DMS79 treated with DMSO at 0.1 percent for 48 hours (cell line): ENCODE data around the gene UBE3A.
"Not testable (repeated sequence)": the region's sequence is repeated elsewhere in the genome, so short reads cannot be mapped to it uniquely, and the experiment has no call there.

ENCODE experiments used
- DNase-seq: peaks from one replicate; lab custom pipeline; 2025; lab: John Stamatoyannopoulos, UW

The UBE3A gene

GRCh38 chr15:25437777-25438600 is 835 bp downstream of the UBE3A start:
- DNase-seq: peak; percentile 26

GRCh38 chr15:25436707-25437106 is 2.1 kb downstream of the UBE3A start:
- DNase-seq: no peak

GRCh38 chr15:25435474-25436243 is 3.2 kb downstream of the UBE3A start:
- DNase-seq: no peak

- no peak for DNase-seq
These were observed 5.5 kb downstream of the UBE3A start for GRCh38 chr15:25433118-25433865.

- DNase-seq: no peak
These were observed 6.8 kb downstream of the UBE3A start for GRCh38 chr15:25431836-25432561.

- no peak for DNase-seq
These were observed 11.0 kb downstream of the UBE3A start for GRCh38 chr15:25427861-25428260.

GRCh38 chr15:25426896-25427610 is 11.8 kb downstream of the UBE3A start:
- DNase-seq: no peak

GRCh38 chr15:25424073-25424472 is 14.8 kb downstream of the UBE3A start:
- DNase-seq: no peak

GRCh38 chr15:25422021-25422420 is 16.8 kb downstream of the UBE3A start:
- DNase-seq: no peak

GRCh38 chr15:25418202-25418601 is 20.6 kb downstream of the UBE3A start:
- no peak for DNase-seq

- DNase-seq: no peak
These were observed 21.2 kb downstream of the UBE3A start for GRCh38 chr15:25417604-25418003.

GRCh38 chr15:25416693-25417092 is 22.1 kb downstream of the UBE3A start:
- peak; percentile 78 for DNase-seq

GRCh38 chr15:25415707-25416106 is 23.1 kb downstream of the UBE3A start:
- DNase-seq: no peak

GRCh38 chr15:25415217-25415616 is 23.6 kb downstream of the UBE3A start:
- no peak for DNase-seq

- DNase-seq: no peak
These were observed 28.2 kb downstream of the UBE3A start for GRCh38 chr15:25410649-25411048.

GRCh38 chr15:25409731-25410130 is 29.1 kb downstream of the UBE3A start:
- DNase-seq: not testable (repeated sequence)

- no peak for DNase-seq
These were observed 29.9 kb downstream of the UBE3A start for GRCh38 chr15:25408929-25409328.

- DNase-seq: no peak
These were observed 30.4 kb downstream of the UBE3A start for GRCh38 chr15:25408428-25408827.

- no peak for DNase-seq
These were observed 30.9 kb downstream of the UBE3A start for GRCh38 chr15:25407950-25408349.

- DNase-seq: no peak
These were observed 32.0 kb downstream of the UBE3A start for GRCh38 chr15:25406846-25407245.

GRCh38 chr15:25406261-25406660 is 32.6 kb downstream of the UBE3A start:
- no peak for DNase-seq
